Gastrocnemius medialis (tissue), 4 donors: Measurements from ENCODE around the gene GAS7.

Experiments
- CTCF ChIP-seq, 5 experiments: fragments of 450-650 bp in 3 of 5; fragments of 200-600 bp in 2 of 5; sonication (generic) in 2 of 5; IDR thresholded peaks in 4 of 5; conservative IDR thresholded peaks in 1 of 5; 1 replicate in 4 of 5; 2 replicates in 1 of 5; pipeline ENCODE4 v1.5.1; 2016 to 2019; ENCODE audit warnings: antibody characterized with exemption in 5 of 5, mild to moderate bottlenecking in 3 of 5, moderate library complexity in 3 of 5
- POLR2A ChIP-seq, 2 donors: fragments of 450-650 bp; IDR thresholded peaks; one replicate each; pipeline ENCODE4 v1.6.1; 2017; ENCODE audit warnings: antibody characterized with exemption in 2 of 2, mild to moderate bottlenecking in 2 of 2, moderate library complexity in 2 of 2

- no peak for TF ChIP-seq POLR2A (IDR thresholded peaks at IDR 0.05)
- TF ChIP-seq CTCF (IDR thresholded peaks at IDR 0.05 in 4 of 5, conservative IDR thresholded peaks at IDR 0.05 in 1 of 5): no peak
These were observed 72.2 kb downstream of the GAS7 start for GRCh38 chr17:10126276-10126615.
